ENCODE data around the gene CCDC187.

GRCh38 chr9:136326761-136327303 lies 22.9 kb upstream of the CCDC187 start:
- TF ChIP-seq CTCF (IDR thresholded peaks at IDR 0.05 in 8 of 11, conservative IDR thresholded peaks at IDR 0.05 in 3 of 11) (no peak), POLR2A (IDR thresholded peaks at IDR 0.05) (no peak), POLR2AphosphoS5 (IDR thresholded peaks at IDR 0.05) (no peak)

All from spleen (tissue), 7 donors.